GM18909 (cell line): ENCODE measurements around the gene OCA2.

Experiments used
- ATAC-seq: cut with Tn5 transposase; IDR thresholded peaks from one replicate; pipeline ENCODE4 v1.9.1; 2021; ENCODE audit warnings: mild to moderate bottlenecking; ENCODE audit not compliant: unreplicated experiment, poor library complexity

OCA2 gene

GRCh38 chr15:28105793-28106192, 6.7 kb upstream of the OCA2 start:
- ATAC-seq = no peak

DNA sequence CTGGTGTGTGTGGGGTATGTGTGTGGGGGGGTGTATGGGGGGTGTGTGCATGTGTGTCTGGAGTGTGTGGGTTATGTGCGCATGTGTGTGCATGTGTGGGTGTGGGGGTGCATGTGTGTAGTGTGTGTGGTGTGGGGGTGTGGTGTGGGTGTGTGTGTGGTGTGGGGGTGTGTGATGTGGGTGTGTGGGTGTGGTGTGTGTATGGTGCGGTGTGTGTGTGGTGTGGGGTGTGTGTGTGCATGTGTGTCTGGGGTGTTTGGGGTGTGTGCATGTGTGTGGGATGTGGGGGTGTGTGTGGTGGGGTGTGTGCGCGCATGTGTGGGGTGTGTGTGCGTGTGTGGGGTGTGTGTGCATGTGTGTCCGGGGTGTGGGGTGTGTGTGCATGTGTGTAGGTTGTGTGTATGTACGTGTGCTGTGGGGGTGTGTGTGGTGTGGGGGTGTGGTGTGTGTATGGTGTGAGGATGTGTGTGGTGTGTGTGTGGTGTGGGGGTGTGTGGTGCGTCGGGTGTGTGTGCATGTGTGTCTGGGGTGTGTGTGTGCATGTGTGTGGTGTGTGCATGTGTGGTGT, 6.2 kb upstream of the OCA2 start:
- ATAC-seq = no peak

GRCh38 chr15:28104326-28104725, 5.2 kb upstream of the OCA2 start:
- no peak for ATAC-seq

DNA sequence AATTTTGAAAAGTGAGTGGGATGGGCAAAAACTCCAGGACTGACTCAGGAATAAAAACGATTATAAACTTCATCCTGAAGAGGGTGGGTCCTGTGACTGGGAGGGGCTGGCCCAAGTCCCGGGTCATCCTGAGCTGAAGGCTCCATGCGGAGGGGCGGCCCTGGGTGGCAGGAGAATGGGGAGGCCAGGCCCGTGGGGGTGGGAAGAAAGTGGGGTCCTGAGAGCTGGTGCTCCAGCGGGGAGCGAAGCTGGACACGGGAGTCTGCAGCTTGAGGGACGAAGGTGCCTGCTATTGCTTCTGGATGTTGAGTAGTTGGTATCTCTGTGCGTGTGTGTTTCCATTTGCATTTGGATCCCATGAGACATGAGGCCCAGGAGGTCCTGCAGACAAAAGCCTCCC, 4.7 kb upstream of the OCA2 start:
- ATAC-seq = no peak

DNA sequence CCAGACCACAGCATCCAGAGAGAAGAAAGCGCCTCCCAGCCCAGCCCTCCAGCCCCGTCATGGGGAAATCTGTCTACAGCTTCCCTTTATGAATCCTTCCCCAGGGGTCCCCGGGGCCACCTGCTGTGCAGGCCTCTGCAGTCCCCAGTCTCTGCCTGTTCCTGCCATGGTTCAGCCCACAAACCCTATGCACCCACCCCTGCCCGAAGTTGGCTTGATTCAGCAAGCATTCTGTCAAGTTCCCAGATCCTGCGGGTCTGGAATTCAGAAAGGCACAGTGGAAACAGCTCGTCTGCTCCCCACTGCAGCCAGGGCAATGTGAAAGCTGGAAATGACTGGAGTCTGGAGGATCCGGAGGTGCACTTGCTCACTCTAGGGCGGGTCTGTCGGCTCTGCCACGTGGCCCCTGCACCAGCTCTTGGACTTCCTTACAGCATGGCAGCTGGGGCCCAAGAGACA, 2.9 kb upstream of the OCA2 start:
- no peak for ATAC-seq

DNA sequence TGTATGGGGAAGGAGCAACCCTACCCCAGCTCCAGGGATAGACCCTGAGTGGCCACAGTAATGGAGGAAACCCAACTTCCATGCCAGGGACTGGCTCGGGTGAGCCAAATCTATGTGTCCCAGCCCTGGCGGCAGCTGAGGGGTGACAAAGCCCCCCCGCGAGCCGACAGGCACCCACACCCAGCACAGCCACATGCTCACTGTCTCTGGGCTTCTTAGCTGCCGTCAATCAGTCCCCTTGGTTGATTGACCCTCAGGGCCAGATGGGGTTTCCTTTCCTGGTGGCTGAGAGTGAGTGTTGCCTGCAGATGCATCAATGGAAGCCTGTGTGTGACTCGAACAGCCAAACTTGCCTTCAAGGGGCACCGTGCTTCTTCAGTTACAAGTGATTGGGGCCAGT, 2.1 kb upstream of the OCA2 start:
- no peak for ATAC-seq

GRCh38 chr15:28100516-28101195, 1.5 kb upstream of the OCA2 start:
- ATAC-seq = no peak

DNA sequence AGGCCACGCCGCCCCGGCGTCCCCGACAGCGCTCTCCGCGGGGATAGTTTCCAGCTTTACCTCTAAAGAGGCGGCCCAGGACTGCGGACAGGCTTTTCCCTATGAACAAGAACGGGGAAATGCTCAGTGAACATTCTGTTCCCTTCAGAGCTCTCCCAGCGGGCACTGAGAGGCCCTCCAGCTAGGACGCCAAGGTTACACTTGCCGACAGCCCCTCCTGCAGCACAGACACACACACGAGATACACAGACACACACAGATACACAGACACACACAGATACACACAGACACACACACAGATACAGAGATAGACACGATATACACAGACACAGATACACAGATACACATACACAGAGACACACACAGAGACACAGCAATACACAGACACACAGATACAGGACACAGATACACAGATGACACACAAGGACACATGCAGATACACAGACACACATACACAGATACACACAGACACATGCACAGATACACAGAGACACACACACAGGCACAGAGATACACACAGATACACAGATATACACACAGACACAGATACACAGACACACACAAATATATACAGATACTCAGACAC, 533 bp upstream of the OCA2 start:
- no peak for ATAC-seq

DNA sequence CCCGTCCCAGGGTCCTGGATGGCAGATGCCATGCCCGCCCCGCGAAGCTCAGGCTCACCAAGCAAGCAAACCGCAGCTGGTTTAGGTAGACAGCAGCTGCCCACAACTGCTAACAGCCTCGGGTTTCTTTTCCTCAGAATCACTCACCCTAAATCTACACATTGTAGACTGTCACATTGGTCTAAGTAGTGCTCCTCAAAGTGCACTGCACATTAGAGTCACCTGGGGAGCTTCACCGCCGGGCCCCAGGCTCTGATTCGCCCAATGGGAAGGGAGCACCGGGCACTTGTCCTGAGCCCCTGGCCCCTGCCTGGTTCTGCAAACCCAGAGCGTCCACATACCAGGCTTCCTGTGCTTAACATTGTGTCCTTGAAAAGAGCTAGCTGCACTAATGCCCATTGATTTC, 752 bp downstream of the OCA2 start:
- no peak for ATAC-seq

DNA sequence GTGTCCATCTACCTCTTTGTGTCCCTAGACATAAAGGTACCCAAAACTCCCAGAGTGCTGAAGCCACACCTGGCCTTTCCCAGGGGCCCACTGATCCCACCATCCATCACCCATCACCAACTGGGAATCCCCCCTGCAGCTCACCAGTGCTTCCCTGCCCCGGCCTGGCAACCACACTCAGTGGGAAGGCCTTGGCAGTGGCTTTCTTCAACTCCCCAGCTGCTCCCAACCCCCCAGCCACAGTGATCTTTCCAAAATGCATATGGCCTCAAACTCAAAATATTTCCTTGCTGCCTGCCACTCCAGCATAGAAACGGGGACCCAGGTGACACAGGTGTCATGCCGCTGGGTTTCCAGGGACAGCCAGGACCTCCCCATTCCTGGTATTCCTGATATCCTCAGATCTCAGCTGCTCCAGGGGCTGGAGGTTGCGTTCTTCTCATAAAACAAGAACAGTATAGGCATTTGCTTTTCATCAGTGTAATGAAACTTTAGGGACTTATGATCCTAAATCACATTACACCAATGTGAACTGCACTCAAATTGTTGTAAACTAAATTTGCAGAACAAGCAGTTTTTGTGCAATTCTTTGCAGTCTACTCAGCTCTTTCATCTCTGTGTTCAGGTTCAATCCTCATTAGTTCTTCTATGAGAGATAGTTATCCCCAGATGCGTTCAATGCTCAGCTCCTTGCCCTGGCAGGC, 1.3 kb downstream of the OCA2 start:
- ATAC-seq = no peak

DNA sequence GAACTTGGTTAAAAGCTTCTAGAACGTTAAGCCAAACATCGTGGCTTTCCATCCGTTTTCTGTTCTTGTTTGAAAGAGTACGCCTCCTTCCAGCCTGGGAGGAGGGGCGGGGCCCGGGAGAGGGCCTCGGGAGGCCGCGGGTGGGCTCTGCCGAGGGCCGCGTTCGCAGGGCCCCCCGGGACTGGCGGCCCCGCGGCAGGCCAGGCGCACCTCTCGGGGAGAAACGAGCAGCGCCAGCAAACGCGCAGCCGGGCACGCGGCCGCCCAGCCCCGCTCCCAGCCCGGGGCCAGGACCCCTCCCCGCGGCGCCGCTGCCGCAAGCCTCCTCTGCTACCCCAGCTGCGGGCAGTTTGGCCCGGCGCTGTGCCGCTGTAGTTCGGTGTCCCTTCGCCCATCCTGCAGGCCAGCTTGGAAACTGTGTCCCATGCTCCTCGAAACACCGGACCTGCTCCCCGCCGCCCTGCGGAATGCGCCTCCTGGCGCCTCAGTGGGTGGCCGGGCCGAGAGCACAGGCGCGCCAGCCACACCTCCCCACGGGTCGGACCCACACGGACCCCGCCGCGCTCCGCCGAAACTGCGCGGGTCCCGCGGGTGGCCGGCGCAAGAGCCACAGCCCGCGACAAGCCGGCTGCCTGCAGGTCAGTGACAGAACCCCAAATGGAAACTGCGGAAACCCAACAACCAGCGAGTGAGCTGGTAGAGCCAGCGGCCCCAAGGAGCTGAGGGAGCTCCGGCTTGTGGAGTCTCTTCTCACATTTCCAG, 2.3 kb downstream of the OCA2 start:
- no peak for ATAC-seq

DNA sequence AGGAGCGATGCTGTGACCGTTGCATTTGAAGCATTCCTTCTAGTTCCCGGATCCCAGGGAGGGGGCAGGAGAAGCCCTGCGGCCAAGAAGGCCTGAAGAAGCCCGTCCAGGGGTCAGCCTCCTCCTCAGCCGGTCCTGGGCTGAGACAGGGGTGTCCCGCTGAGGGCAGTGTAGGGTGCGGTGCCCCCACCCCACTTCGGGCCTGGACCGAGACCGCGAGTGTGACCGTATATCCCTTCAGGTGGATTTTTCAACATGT, 2.8 kb downstream of the OCA2 start:
- no peak for ATAC-seq

GRCh38 chr15:28094732-28095521, 4.2 kb downstream of the OCA2 start:
- ATAC-seq = no peak

- no peak for ATAC-seq
Measured at GRCh38 chr15:28093752-28094535, 5.2 kb downstream of the OCA2 start.

DNA sequence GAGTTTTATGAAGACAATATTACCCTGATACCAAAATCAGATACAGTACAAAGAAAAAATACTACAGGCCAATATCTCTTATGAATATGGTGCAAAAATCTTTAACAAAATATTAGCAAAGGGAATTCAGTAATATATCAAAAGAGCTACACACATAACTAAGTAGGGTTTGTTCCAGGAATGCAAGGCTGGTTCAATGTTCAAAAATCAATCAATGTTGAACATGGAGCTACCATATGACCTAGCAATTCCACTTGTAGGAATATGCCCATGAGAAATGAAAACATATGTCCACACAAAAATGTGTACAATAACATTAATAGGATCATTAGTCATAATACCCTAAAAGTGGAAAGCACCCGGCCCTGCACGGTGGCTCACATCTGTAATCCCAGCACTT, 7.8 kb downstream of the OCA2 start:
- ATAC-seq = no peak

GRCh38 chr15:28086175-28086703, 12.9 kb downstream of the OCA2 start:
- ATAC-seq = peak; percentile 99

DNA sequence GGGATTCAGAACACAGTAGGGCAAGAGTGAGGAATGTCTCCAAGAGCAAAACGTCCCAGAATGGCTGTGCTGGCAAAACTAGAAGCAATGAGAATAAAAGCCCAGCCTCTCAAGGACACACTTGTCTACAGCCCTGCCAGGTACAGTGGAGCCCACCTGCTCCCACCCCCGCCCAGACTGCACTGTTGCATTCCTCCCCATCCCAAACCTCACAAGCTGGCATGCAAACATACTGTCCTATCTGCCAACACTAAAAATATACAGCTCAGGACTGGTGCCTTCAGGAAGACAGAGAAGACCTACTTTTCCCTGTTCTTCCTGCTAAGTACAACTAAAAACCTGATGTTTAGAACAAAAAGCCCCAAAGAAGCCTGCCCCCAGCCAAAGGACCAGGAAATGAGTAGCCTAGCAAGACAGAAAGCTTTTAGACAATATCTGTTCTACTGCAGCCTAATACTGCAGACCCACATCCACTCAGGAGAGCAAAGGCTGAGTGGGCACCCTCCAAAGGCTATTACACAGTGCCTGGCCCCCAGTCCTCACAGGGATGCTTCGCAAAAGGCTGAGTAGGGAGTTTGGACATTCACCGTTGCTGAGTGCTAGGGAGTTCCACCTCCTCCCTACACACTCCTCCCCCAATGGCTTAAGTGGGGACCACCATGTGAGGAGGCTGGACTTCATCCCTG, 13.5 kb downstream of the OCA2 start:
- peak; percentile 27 for ATAC-seq

DNA sequence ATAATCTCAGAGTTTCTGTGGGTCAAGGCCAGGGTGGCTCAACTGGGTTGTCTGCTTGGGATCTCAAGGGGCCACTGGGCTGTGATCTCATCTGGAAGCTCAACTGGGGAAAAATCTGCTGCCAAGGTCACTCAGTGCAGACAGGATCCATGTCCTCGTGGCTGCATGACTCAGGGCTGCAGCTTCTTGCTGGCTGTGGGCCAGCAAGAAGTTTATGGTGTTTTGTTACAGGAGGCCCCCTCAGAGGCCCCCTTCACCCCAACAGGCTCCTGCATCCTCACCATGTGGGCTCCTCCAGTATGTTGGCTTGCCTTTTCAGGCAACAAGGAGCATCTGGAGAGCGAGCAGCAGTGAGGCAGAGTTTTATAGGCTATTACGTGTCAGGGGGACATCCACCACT, 14.6 kb downstream of the OCA2 start:
- no peak for ATAC-seq
